Liver (tissue), 9 donors: ENCODE data around the gene TP73. TPM values are rescaled to one million over a fixed set of nuclear protein-coding genes. Genes with fewer than 3 reads are reported as not detected.

Source experiments
- DNase-seq: peaks from one replicate; pipeline ENCODE4 v3.0.0-alpha.2; 2017; ENCODE audit warnings: low spot score
- H3K27ac ChIP-seq, 2 donors: one replicate each; pipeline ENCODE4 v1.7.0; 2013; ENCODE audit warnings: inconsistent platforms in 2 of 2, low read length in 2 of 2, control low read depth in 1 of 2, low read depth in 1 of 2, mild to moderate bottlenecking in 1 of 2
- H3K27me3 ChIP-seq, 4 donors: one replicate each; pipeline versions ENCODE4 v1.6.1 to v1.7.0; 2013; ENCODE audit warnings: low read length in 3 of 4, inconsistent platforms in 1 of 4, mild to moderate bottlenecking in 1 of 4, moderate library complexity in 1 of 4; ENCODE audit not compliant: control insufficient read depth in 4 of 4, insufficient read depth in 4 of 4
- H3K36me3 ChIP-seq, 4 donors: one replicate each; pipeline versions ENCODE4 v1.6.1 to v1.7.0; 2013; ENCODE audit warnings: low read length in 3 of 4, mild to moderate bottlenecking in 3 of 4, low read depth in 1 of 4, moderate library complexity in 1 of 4; ENCODE audit not compliant: control insufficient read depth in 4 of 4, insufficient read depth in 3 of 4
- H3K4me1 ChIP-seq, 4 donors: one replicate each; pipeline versions ENCODE4 v1.6.1 to v1.7.0; 2013; ENCODE audit warnings: low read length in 3 of 4, mild to moderate bottlenecking in 3 of 4, moderate library complexity in 1 of 4; ENCODE audit not compliant: control insufficient read depth in 4 of 4, insufficient read depth in 4 of 4
- H3K4me3 ChIP-seq, 3 donors: one replicate each; pipeline versions ENCODE4 v1.6.1 to v1.7.0; 2013; ENCODE audit warnings: low read length in 3 of 3, control low read depth in 1 of 3, low read depth in 1 of 3, mild to moderate bottlenecking in 1 of 3
- H3K9ac ChIP-seq, 2 donors: one replicate each; pipeline ENCODE4 v1.7.0; 2013; ENCODE audit warnings: low read length in 2 of 2, mild to moderate bottlenecking in 2 of 2, moderate library complexity in 2 of 2, control low read depth in 1 of 2, low read depth in 1 of 2
- H3K9me3 ChIP-seq, 4 donors: one replicate each; pipeline versions ENCODE4 v1.6.1 to v1.7.0; 2013; ENCODE audit warnings: low read length in 3 of 4; ENCODE audit not compliant: control insufficient read depth in 4 of 4
- EGR1 ChIP-seq, 2 donors: IDR thresholded peaks; 2 replicates each; pipeline ENCODE4 v1.6.1; 2016 to 2018; ENCODE audit warnings: antibody characterized with exemption in 2 of 2, low read depth in 2 of 2
- FOXA1 ChIP-seq: IDR thresholded peaks from 2 replicates; pipeline ENCODE4 v1.6.1; 2016; ENCODE audit warnings: antibody characterized with exemption
- GABPA ChIP-seq, 2 donors: IDR thresholded peaks in 1 of 2; conservative IDR thresholded peaks in 1 of 2; 2 replicates each; pipeline ENCODE4 v1.6.1; 2016; ENCODE audit warnings: antibody characterized with exemption in 2 of 2, mild to moderate bottlenecking in 1 of 2, moderate library complexity in 1 of 2
- HNF4A ChIP-seq, 2 donors: conservative IDR thresholded peaks; 2 replicates each; pipeline ENCODE4 v1.6.1; 2016; ENCODE audit warnings: antibody characterized with exemption in 2 of 2, mild to moderate bottlenecking in 2 of 2
- HNF4G ChIP-seq: IDR thresholded peaks from 2 replicates; pipeline ENCODE4 v1.6.1; 2016; ENCODE audit warnings: antibody characterized with exemption
- JUND ChIP-seq, 2 donors: IDR thresholded peaks; 2 replicates each; pipeline ENCODE4 v1.6.1; 2016; ENCODE audit warnings: antibody characterized with exemption in 2 of 2
- NR2F2 ChIP-seq: IDR thresholded peaks from 2 replicates; pipeline ENCODE4 v1.6.1; 2016; ENCODE audit warnings: antibody characterized with exemption
- RXRA ChIP-seq, 2 donors: IDR thresholded peaks; 2 replicates each; pipeline ENCODE4 v1.6.1; 2017 to 2018; ENCODE audit warnings: antibody characterized with exemption in 2 of 2, mild to moderate bottlenecking in 1 of 2
- TAF1 ChIP-seq: conservative IDR thresholded peaks from 2 replicates; pipeline ENCODE4 v1.6.1; 2016; ENCODE audit warnings: antibody characterized with exemption, mild to moderate bottlenecking
- YY1 ChIP-seq: IDR thresholded peaks from 2 replicates; pipeline ENCODE4 v1.6.1; 2016; ENCODE audit warnings: antibody characterized with exemption, mild to moderate bottlenecking
- ZBTB33 ChIP-seq: IDR thresholded peaks from 2 replicates; pipeline ENCODE4 v1.6.1; 2016; ENCODE audit warnings: antibody characterized with exemption
- WGBS: extraction: QIAGEN DNeasy Blood & Tissue Kit; methylation state at CpG from one replicate; pipeline ENCODE4 v1.1.7; 2013; 5-methylcytosine and 5-hydroxymethylcytosine counted together
- polyA plus RNA-seq, 2 donors: library from polyadenylated mRNA; stranded (reverse) in 1 of 2; unstranded in 1 of 2; fragments of 200-250 nt in 1 of 2; fragments of >200 nt in 1 of 2; fragmentation: Nextera tagmentation in 1 of 2; extraction: Ambion mirVana in 1 of 2; gene quantifications; one replicate each; pipeline versions ENCODE4 v1.2.1 to v1.2.3, GENCODE V29; 2013 to 2015
- total RNA-seq, 2 donors: library from RNA; depleted of rRNA; stranded (reverse); fragments of >200 nt; gene quantifications; one replicate each; pipeline ENCODE4 v1.2.3, GENCODE V29; 2014
- TF ChIP-seq, protein P1 (sequence below): IDR thresholded peaks from 2 replicates; pipeline ENCODE4 v1.6.1; 2016; ENCODE audit warnings: antibody characterized with exemption
- TF ChIP-seq, protein P2 (sequence below): IDR thresholded peaks from 2 replicates; pipeline ENCODE4 v1.6.1; 2016; ENCODE audit warnings: antibody characterized with exemption
- TF ChIP-seq, protein P3 (sequence below): fragments of 150-350 bp; IDR thresholded peaks from 2 replicates; pipeline ENCODE4 v1.5.1; 2017; ENCODE audit warnings: improper control_type of control experiment, low read depth, low read length; ENCODE audit not compliant: missing input control
- donor health status: healthy.
- donor health status: healthy.
- donor health status: healthy.
- donor health status: healthy.
- donor health status: healthy.

Gene TP73
- total and polyA plus RNA-seq, 4 donors: 0.08 to 0.29 (median 0.18) TPM

GRCh38 chr1:3668148-3668547 is 15.8 kb downstream of the TP73 start:
- no peak overlapping the region for H3K4me3 ChIP-seq
- no peak overlapping the region for H3K27ac ChIP-seq
- H3K36me3 ChIP-seq: no peaks in the 10 kb centered on the region
- no peak for TF ChIP-seq HNF4A (conservative IDR thresholded peaks at IDR 0.05)
- TF ChIP-seq NR2F2: no peak
- no peak for TF ChIP-seq GABPA (IDR thresholded peaks at IDR 0.05 in 1 of 2, conservative IDR thresholded peaks at IDR 0.05 in 1 of 2)
- TF ChIP-seq TAF1: no peak
- TF ChIP-seq, protein P1, sequence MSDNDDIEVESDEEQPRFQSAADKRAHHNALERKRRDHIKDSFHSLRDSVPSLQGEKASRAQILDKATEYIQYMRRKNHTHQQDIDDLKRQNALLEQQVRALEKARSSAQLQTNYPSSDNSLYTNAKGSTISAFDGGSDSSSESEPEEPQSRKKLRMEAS: no peak
- no peak for TF ChIP-seq EGR1 (IDR thresholded peaks at IDR 0.05; ENCODE audit: low read depth in 2 of 2)
- TF ChIP-seq RXRA (IDR thresholded peaks at IDR 0.05): no peak
- TF ChIP-seq, protein P2, sequence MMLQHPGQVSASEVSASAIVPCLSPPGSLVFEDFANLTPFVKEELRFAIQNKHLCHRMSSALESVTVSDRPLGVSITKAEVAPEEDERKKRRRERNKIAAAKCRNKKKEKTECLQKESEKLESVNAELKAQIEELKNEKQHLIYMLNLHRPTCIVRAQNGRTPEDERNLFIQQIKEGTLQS: no peak
- TF ChIP-seq, protein P3, sequence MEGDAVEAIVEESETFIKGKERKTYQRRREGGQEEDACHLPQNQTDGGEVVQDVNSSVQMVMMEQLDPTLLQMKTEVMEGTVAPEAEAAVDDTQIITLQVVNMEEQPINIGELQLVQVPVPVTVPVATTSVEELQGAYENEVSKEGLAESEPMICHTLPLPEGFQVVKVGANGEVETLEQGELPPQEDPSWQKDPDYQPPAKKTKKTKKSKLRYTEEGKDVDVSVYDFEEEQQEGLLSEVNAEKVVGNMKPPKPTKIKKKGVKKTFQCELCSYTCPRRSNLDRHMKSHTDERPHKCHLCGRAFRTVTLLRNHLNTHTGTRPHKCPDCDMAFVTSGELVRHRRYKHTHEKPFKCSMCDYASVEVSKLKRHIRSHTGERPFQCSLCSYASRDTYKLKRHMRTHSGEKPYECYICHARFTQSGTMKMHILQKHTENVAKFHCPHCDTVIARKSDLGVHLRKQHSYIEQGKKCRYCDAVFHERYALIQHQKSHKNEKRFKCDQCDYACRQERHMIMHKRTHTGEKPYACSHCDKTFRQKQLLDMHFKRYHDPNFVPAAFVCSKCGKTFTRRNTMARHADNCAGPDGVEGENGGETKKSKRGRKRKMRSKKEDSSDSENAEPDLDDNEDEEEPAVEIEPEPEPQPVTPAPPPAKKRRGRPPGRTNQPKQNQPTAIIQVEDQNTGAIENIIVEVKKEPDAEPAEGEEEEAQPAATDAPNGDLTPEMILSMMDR: no peak
- TF ChIP-seq YY1: no peak
- TF ChIP-seq HNF4G: no peak
- TF ChIP-seq FOXA1: no peak
- TF ChIP-seq ZBTB33: no peak
- no peak for TF ChIP-seq JUND (IDR thresholded peaks at IDR 0.05)
- no peak for DNase-seq
- H3K9ac ChIP-seq: no peak overlapping the region
- H3K9me3 ChIP-seq: no peaks in the 10 kb centered on the region
- H3K27me3 ChIP-seq: no peaks in the 10 kb centered on the region
- peaks cover 5 to 22% (median 8%) of the 10 kb centered on the region in 4 donors for H3K4me1 ChIP-seq
- WGBS: 75% methylated on average over 8 of the region's 8 CpGs

DNA sequence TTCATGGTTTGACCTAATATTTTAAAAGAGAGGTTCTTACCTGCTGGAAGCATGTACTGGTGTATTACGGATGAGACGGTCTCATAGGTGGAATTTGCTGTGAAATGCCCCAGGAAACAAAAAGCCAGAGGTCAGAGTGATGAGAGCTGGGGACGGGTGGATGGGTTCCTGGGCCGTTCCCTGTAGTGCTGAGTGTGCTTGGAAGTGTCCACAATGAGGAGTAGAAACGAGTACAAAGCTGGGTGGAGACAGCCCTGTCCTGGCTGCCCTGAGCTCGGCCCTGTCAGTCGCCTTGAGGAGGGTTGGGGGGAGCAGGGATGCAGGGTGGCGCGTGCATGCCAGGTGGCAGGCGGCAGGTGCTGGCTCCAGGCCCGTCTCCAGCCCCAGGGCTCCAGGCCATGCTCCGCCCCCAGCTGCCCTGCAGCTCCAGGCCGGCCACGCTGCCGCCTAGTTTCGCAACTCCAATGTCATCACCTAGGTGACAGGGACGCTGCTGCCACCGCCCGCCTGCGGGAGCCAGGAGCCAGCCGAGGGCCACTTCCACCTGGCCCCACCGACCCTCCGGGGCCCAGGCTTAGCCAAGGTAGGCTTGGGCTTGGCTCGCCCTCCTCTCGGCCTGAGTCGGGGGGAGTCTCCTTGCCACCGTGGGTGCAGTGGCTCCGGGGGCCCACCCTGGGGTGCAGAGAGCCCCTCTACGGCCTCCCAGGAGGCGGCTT is 16.4 kb downstream of the TP73 start:
- Histone ChIP-seq H3K27me3 (no peaks in the 10 kb centered on the region), H3K9me3 (no peaks in the 10 kb centered on the region), H3K4me3 (no peak overlapping the region), H3K4me1 (peaks cover 5 to 22% (median 8%) of the 10 kb centered on the region in 4 donors), H3K27ac (no peak overlapping the region), H3K9ac (no peak overlapping the region), H3K36me3 (no peaks in the 10 kb centered on the region)
- 17% methylated on average over 30 of the region's 30 CpGs for WGBS
- TF ChIP-seq GABPA (IDR thresholded peaks at IDR 0.05 in 1 of 2, conservative IDR thresholded peaks at IDR 0.05 in 1 of 2) (peak in 1 of 2 donors; percentile 52), ZBTB33 (no peak), RXRA (IDR thresholded peaks at IDR 0.05) (peak; percentile 10 to 72)
- peak; percentile 73 for DNase-seq
